Measurements from ENCODE around the gene EPC1.

- TF ChIP-seq CTCF (IDR thresholded peaks at IDR 0.05), result no peak
- TF ChIP-seq POLR2A (IDR thresholded peaks at IDR 0.05), result no peak
- TF ChIP-seq EP300 (IDR thresholded peaks at IDR 0.05; ENCODE audit: low read depth), result no peak
Observed at GRCh38 chr10:32229170-32229569, 117.8 kb downstream of the EPC1 start.
